Measurements from ENCODE around the gene FCGR3B. TPM values are rescaled to one million over a fixed set of nuclear protein-coding genes. Genes with fewer than 3 reads are reported as not detected.
"Not testable (repeated sequence)": the region's sequence is repeated elsewhere in the genome, so short reads cannot be mapped to it uniquely, and the experiment has no call there.

FCGR3B gene
- total and polyA plus RNA-seq, 2 donors (not counting 1 experiment from before 2014, with no cell fraction given), result 0.13 TPM; not detected in 1

- H3K9me3 Mint-ChIP-seq (ENCODE audit: insufficient read depth); intact Hi-C loops (cut with micrococcal nuclease); H3K27ac Mint-ChIP-seq; H3K36me3 ChIP-seq (replicated peaks in 1 of 2; ENCODE audit: control extremely low read depth in 1 of 2, control insufficient read depth in 1 of 2, extremely low read depth in 1 of 2, insufficient read depth in 2 of 2, low read length in 1 of 2); POLR2A ChIA-PET; H3K4me1 Mint-ChIP-seq; H3K4me2 ChIP-seq (replicated peaks; ENCODE audit: low read depth, low read length, poor library complexity, severe bottlenecking); H3K79me2 ChIP-seq (ENCODE audit: control insufficient read depth, insufficient read depth, low read length); H3K27me3 ChIP-seq (replicated peaks in 1 of 4; ENCODE audit: control extremely low read depth in 1 of 4, control insufficient read depth in 3 of 4, insufficient read depth in 4 of 4, low read length in 3 of 4); H3K27ac ChIP-seq (ENCODE audit: low read length in 2 of 2); DNase-seq; H2AFZ ChIP-seq (ENCODE audit: insufficient read depth, low read depth, low read length, poor library complexity, severe bottlenecking); H3K4me1 ChIP-seq (ENCODE audit: control insufficient read depth in 2 of 2, insufficient read depth in 2 of 2, low read length in 2 of 2); H4K20me1 ChIP-seq (ENCODE audit: control insufficient read depth, insufficient read depth, low read length, poor library complexity, severe bottlenecking); H3K27me3 Mint-ChIP-seq; H3K9me3 ChIP-seq (ENCODE audit: control extremely low read depth in 1 of 3, control insufficient read depth in 2 of 3, insufficient read depth in 1 of 3, low read length in 2 of 3); H3K9ac ChIP-seq (ENCODE audit: low read length); CTCF ChIA-PET: not testable (repeated sequence)
- ATAC-seq (ENCODE audit: low read depth), result peak; percentile 15
- peak overlapping the region; percentile 53 for H3K4me3 Mint-ChIP-seq
- no CpG with 5 or more reads among the region's 1 CpG for WGBS (ENCODE audit: insufficient coverage)
- peak overlapping the region in 2 of 5 experiments; percentile 30 to 43 for H3K4me3 ChIP-seq (ENCODE audit: control extremely low read depth in 1 of 5, extremely low read depth in 1 of 5, insufficient read depth in 1 of 5, low read depth in 2 of 5, low read length in 4 of 5)
Observed at GRCh38 chr1:161663569-161663968, 32.6 kb upstream of the FCGR3B start.

DNA sequence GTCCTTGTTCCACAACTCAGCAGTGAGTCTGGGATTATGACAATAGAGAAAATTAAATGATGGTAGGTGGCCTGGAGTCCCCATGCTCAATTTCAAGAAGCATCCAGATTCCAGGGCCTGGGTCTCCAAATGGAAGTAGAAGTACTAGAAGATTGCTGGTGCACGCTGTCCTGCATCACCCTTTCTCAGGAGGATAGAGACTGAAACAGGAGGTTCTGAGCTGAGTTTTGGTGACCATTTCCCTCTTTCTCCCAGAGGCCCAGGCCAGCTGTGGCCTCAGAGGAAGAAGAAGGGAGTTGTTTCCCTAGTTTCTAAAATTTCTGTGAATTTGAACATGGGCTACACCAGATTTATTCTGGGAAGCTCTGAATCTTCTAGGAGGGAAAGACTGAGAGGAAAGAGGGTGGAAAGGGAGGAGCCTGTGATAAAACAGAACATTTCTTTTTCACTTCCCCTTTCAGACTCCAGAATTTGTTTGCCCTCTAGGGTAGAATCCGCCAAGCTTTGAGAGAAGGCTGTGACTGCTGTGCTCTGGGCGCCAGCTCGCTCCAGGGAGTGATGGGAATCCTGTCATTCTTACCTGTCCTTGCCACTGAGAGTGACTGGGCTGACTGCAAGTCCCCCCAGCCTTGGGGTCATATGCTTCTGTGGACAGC, 31.8 kb upstream of the FCGR3B start, which contains the start of gene FCGR2B:
Gene FCGR2B (plus strand): TSS at position 460 of the 656 bp plus-strand sequence. CDS start 99 bp downstream, at position 559.
- H4K20me1 ChIP-seq (ENCODE audit: control insufficient read depth, insufficient read depth, low read length, poor library complexity, severe bottlenecking); H3K9ac ChIP-seq (ENCODE audit: low read length); H2AFZ ChIP-seq (ENCODE audit: insufficient read depth, low read depth, low read length, poor library complexity, severe bottlenecking); H3K4me2 ChIP-seq (replicated peaks; ENCODE audit: low read depth, low read length, poor library complexity, severe bottlenecking); H3K4me1 ChIP-seq (ENCODE audit: control insufficient read depth in 2 of 2, insufficient read depth in 2 of 2, low read length in 2 of 2); H3K9me3 Mint-ChIP-seq (ENCODE audit: insufficient read depth); intact Hi-C loops (cut with micrococcal nuclease); H3K4me1 Mint-ChIP-seq; H3K36me3 ChIP-seq (replicated peaks in 1 of 2; ENCODE audit: control extremely low read depth in 1 of 2, control insufficient read depth in 1 of 2, extremely low read depth in 1 of 2, insufficient read depth in 2 of 2, low read length in 1 of 2); CTCF ChIA-PET; POLR2A ChIA-PET; H3K27ac ChIP-seq (ENCODE audit: low read length in 2 of 2); H3K27me3 ChIP-seq (replicated peaks in 1 of 4; ENCODE audit: control extremely low read depth in 1 of 4, control insufficient read depth in 3 of 4, insufficient read depth in 4 of 4, low read length in 3 of 4); H3K79me2 ChIP-seq (ENCODE audit: control insufficient read depth, insufficient read depth, low read length); H3K27ac Mint-ChIP-seq; H3K9me3 ChIP-seq (ENCODE audit: control extremely low read depth in 1 of 3, control insufficient read depth in 2 of 3, insufficient read depth in 1 of 3, low read length in 2 of 3); DNase-seq; H3K27me3 Mint-ChIP-seq: not testable (repeated sequence)
- no CpG with 5 or more reads among the region's 4 CpGs for WGBS (ENCODE audit: insufficient coverage)
- peak within 1 kb of the TSS; percentile 53 for H3K4me3 Mint-ChIP-seq
- H3K4me3 ChIP-seq (ENCODE audit: control extremely low read depth in 1 of 5, extremely low read depth in 1 of 5, insufficient read depth in 1 of 5, low read depth in 2 of 5, low read length in 4 of 5), result peak within 1 kb of the TSS in 2 of 5 experiments; percentile 30 to 43
- ATAC-seq (ENCODE audit: low read depth), result peak; percentile 73

DNA sequence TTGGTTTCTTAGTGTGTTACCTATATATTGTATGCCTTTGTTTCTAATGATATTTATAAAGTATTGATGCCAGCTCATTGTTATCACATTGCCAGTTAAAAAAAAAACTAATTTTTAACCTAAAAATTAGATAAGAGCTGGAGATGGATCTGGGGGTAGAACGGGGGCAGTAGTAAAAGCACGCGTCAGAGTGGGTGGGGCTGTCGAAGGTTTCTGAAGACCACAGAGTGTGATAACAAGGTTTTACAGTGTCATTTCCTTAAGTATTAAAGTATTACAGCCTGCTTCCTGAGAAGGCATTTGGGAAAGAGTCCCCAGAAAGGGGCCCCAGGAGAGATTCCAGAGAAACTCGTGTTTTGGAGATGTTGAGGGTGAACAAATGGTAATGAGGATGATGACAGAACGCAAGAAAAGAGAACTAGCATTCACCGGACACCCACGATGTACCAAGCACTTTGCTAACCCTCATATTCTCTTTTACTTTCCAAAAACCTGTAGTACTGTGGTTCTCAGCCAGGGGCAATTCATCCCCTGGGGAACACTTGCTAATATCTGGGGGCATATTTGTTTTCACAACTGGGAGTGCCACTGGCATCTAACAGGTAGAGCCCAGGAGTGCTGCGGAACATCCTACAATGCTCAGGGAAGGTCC, 30.8 kb upstream of the FCGR3B start:
- H3K27me3 Mint-ChIP-seq; H3K36me3 ChIP-seq (replicated peaks in 1 of 2; ENCODE audit: control extremely low read depth in 1 of 2, control insufficient read depth in 1 of 2, extremely low read depth in 1 of 2, insufficient read depth in 2 of 2, low read length in 1 of 2); H3K79me2 ChIP-seq (ENCODE audit: control insufficient read depth, insufficient read depth, low read length); H3K4me1 ChIP-seq (ENCODE audit: control insufficient read depth in 2 of 2, insufficient read depth in 2 of 2, low read length in 2 of 2); DNase-seq; H3K27ac ChIP-seq (ENCODE audit: low read length in 2 of 2); H2AFZ ChIP-seq (ENCODE audit: insufficient read depth, low read depth, low read length, poor library complexity, severe bottlenecking); H3K4me3 Mint-ChIP-seq; H3K9me3 ChIP-seq (ENCODE audit: control extremely low read depth in 1 of 3, control insufficient read depth in 2 of 3, insufficient read depth in 1 of 3, low read length in 2 of 3); H3K4me2 ChIP-seq (replicated peaks; ENCODE audit: low read depth, low read length, poor library complexity, severe bottlenecking); H3K27ac Mint-ChIP-seq; H3K4me1 Mint-ChIP-seq; H3K9me3 Mint-ChIP-seq (ENCODE audit: insufficient read depth); H3K9ac ChIP-seq (ENCODE audit: low read length); POLR2A ChIA-PET; H4K20me1 ChIP-seq (ENCODE audit: control insufficient read depth, insufficient read depth, low read length, poor library complexity, severe bottlenecking); H3K4me3 ChIP-seq (ENCODE audit: control extremely low read depth in 1 of 5, extremely low read depth in 1 of 5, insufficient read depth in 1 of 5, low read depth in 2 of 5, low read length in 4 of 5); H3K27me3 ChIP-seq (replicated peaks in 1 of 4; ENCODE audit: control extremely low read depth in 1 of 4, control insufficient read depth in 3 of 4, insufficient read depth in 4 of 4, low read length in 3 of 4); intact Hi-C loops (cut with micrococcal nuclease); CTCF ChIA-PET: not testable (repeated sequence)
- ATAC-seq (ENCODE audit: low read depth), result peak; percentile 35
- no CpG with 5 or more reads among the region's 9 CpGs for WGBS (ENCODE audit: insufficient coverage)

- H3K79me2 ChIP-seq (ENCODE audit: control insufficient read depth, insufficient read depth, low read length); H3K9me3 Mint-ChIP-seq (ENCODE audit: insufficient read depth); H3K9me3 ChIP-seq (ENCODE audit: control extremely low read depth in 1 of 3, control insufficient read depth in 2 of 3, insufficient read depth in 1 of 3, low read length in 2 of 3); H3K4me2 ChIP-seq (replicated peaks; ENCODE audit: low read depth, low read length, poor library complexity, severe bottlenecking); H3K4me1 Mint-ChIP-seq; H3K9ac ChIP-seq (ENCODE audit: low read length); DNase-seq; H3K27me3 Mint-ChIP-seq; H3K27me3 ChIP-seq (replicated peaks in 1 of 4; ENCODE audit: control extremely low read depth in 1 of 4, control insufficient read depth in 3 of 4, insufficient read depth in 4 of 4, low read length in 3 of 4); H3K27ac Mint-ChIP-seq; intact Hi-C loops (cut with micrococcal nuclease); CTCF ChIA-PET; H3K4me1 ChIP-seq (ENCODE audit: control insufficient read depth in 2 of 2, insufficient read depth in 2 of 2, low read length in 2 of 2); H3K27ac ChIP-seq (ENCODE audit: low read length in 2 of 2); H3K36me3 ChIP-seq (replicated peaks in 1 of 2; ENCODE audit: control extremely low read depth in 1 of 2, control insufficient read depth in 1 of 2, extremely low read depth in 1 of 2, insufficient read depth in 2 of 2, low read length in 1 of 2); H4K20me1 ChIP-seq (ENCODE audit: control insufficient read depth, insufficient read depth, low read length, poor library complexity, severe bottlenecking); H3K4me3 ChIP-seq (ENCODE audit: control extremely low read depth in 1 of 5, extremely low read depth in 1 of 5, insufficient read depth in 1 of 5, low read depth in 2 of 5, low read length in 4 of 5); H2AFZ ChIP-seq (ENCODE audit: insufficient read depth, low read depth, low read length, poor library complexity, severe bottlenecking); H3K4me3 Mint-ChIP-seq; POLR2A ChIA-PET: not testable (repeated sequence)
- peak; percentile 35 for ATAC-seq (ENCODE audit: low read depth)
Observed at GRCh38 chr1:161658524-161658923, 27.5 kb upstream of the FCGR3B start.
